Stomach (tissue), 9 donors: ENCODE results near the gene CCNT2. TPM values are rescaled to one million over a fixed set of nuclear protein-coding genes. Genes with fewer than 3 reads are reported as not detected.

ENCODE experiments used
- DNase-seq, 2 donors: peaks; one replicate each; pipeline versions ENCODE4 v3.0.0 to v3.0.0-alpha.2; 2013 to 2019
- H3K27ac ChIP-seq, 5 donors: fragments of 200-600 bp in 4 of 5; sonication (generic) in 4 of 5; one replicate each; pipeline ENCODE4 v1.5.1; 2013 to 2019; ENCODE audit warnings: mild to moderate bottlenecking in 1 of 5, moderate library complexity in 1 of 5
- H3K27me3 ChIP-seq, 3 donors: fragments of 200-600 bp; sonication (generic); one replicate each; pipeline ENCODE4 v1.5.1; 2017 to 2019; ENCODE audit warnings: mixed run types in 1 of 3
- H3K36me3 ChIP-seq, 4 donors: fragments of 200-600 bp; sonication (generic); 1 replicate in 3 of 4; 2 replicates in 1 of 4; pipeline ENCODE4 v1.5.1; 2016 to 2019
- H3K4me1 ChIP-seq, 4 donors: fragments of 200-600 bp; sonication (generic); one replicate each; pipeline ENCODE4 v1.5.1; 2016 to 2019
- H3K4me3 ChIP-seq, 4 donors: fragments of 200-600 bp; sonication (generic) in 3 of 4; one replicate each; pipeline ENCODE4 v1.5.1; 2016 to 2019; ENCODE audit warnings: mild to moderate bottlenecking in 1 of 4
- H3K9me3 ChIP-seq, 4 donors: fragments of 200-600 bp; sonication (generic); one replicate each; pipeline ENCODE4 v1.5.1; 2016 to 2019
- CTCF ChIP-seq, 7 experiments: fragments of 450-650 bp in 4 of 7; fragments of 200-600 bp in 3 of 7; sonication (generic) in 3 of 7; IDR thresholded peaks; one replicate each; pipeline ENCODE4 v1.5.1; 2016 to 2019; ENCODE audit warnings: antibody characterized with exemption in 7 of 7, control low read depth in 2 of 7, mild to moderate bottlenecking in 1 of 7
- EP300 ChIP-seq: sonication (generic); formaldehyde crosslinking; IDR thresholded peaks from one replicate; pipeline ENCODE4 v1.6.1; 2017; ENCODE audit warnings: antibody characterized with exemption
- POLR2A ChIP-seq, 4 donors: fragments of 450-650 bp; IDR thresholded peaks; one replicate each; pipeline ENCODE4 v1.6.1; 2016; ENCODE audit warnings: antibody characterized with exemption in 4 of 4, control low read depth in 2 of 4, mild to moderate bottlenecking in 1 of 4, moderate library complexity in 1 of 4
- POLR2AphosphoS5 ChIP-seq, 3 donors: sonication (generic); formaldehyde crosslinking; IDR thresholded peaks; one replicate each; pipeline ENCODE4 v1.6.1; 2016; ENCODE audit warnings: antibody characterized with exemption in 3 of 3
- WGBS, 5 donors: extraction: QIAGEN DNeasy Blood & Tissue Kit in 3 of 5; methylation state at CpG; one replicate each; pipeline versions ENCODE4 v1.1.5 to v1.1.7; 2013 to 2018; 5-methylcytosine and 5-hydroxymethylcytosine counted together
- intact Hi-C: fragments of 100-400 bp; cut with DNase I; formaldehyde crosslinking; loops from one replicate; pipeline ENCODE4 v1.15.1; 2023; ENCODE audit warnings: low total_unique reads
- polyA plus RNA-seq, 3 donors: library from polyadenylated mRNA; stranded (reverse); fragments of 200-250 nt; gene quantifications; one replicate each; pipeline ENCODE4 v1.2.3, GENCODE V29; 2013
- total RNA-seq, 5 donors: library from RNA; depleted of rRNA; stranded (reverse); fragments of >200 nt; gene quantifications; one replicate each; pipeline versions ENCODE4 v1.1.0 to v1.2.3, GENCODE V29; 2014 to 2016
- donor health status: healthy with polysubstance abuse.
- donor health status: Bipolar disorder and iron deficiency.
- donor health status: healthy.

CCNT2 gene
- total and polyA plus RNA-seq, 8 donors, result 4.4 to 119 (median 17.6) TPM

DNA sequence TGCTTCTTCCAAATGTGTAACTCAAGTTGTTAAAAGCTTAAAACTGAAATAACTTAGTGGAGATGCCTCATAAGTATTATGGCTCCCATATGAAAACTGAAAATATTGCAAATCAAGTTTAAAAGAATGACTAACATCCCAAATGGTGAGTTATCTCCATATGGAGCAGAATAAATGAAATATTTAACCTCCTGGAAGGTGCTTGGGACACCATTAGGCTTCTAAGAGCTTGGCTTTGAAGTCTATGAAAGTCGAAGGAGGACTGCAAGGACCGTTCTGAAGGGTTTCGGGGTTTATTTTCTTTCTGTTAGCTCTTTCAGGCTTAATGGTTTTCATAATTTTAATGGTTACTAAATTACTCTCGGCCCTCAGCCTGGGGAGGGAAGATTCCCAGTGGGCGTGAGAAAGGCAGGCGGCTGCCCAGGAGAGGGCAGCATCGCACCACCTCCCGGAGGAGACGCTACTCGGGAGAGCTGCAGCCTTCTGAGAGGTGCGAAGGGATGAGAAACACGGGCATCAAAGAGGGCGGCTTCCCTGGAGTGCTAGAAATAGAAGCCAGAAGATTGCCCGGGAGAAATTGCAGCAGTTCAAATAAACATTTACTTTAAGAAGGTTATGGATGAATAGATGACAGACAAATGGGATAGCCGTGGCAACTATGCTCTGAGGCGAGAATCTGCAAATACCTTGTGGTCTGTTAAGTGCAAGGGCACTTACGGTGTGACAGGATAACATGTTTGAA is 85.6 kb downstream of the CCNT2 start:
- peaks cover 0 to 11% (median 0%) of the 10 kb centered on the region in 3 donors for H3K27me3 ChIP-seq
- no peak overlapping the region for H3K27ac ChIP-seq
- no peaks in the 10 kb centered on the region for H3K9me3 ChIP-seq
- peak; percentile 80 to 89 for DNase-seq
- no peaks in the 10 kb centered on the region for H3K36me3 ChIP-seq
- peaks cover 0 to 11% (median 5%) of the 10 kb centered on the region in 4 donors for H3K4me1 ChIP-seq
- intact Hi-C loops, result loop anchor here (10.0 kb wide), 1 partner anchor 711 kb away; no protein-coding TSS in a partner anchor
- H3K4me3 ChIP-seq, result no peak overlapping the region
- TF ChIP-seq POLR2A (IDR thresholded peaks at IDR 0.05) (no peak), POLR2AphosphoS5 (IDR thresholded peaks at IDR 0.05) (peak in 1 of 3 donors; percentile 52), EP300 (no peak), CTCF (IDR thresholded peaks at IDR 0.05) (peak in 5 of 7 experiments; percentile 69 to 89 (median 84))
- 7 to 11% (median 8%) methylated on average over 17 of the region's 17 CpGs for WGBS, 5 donors

DNA sequence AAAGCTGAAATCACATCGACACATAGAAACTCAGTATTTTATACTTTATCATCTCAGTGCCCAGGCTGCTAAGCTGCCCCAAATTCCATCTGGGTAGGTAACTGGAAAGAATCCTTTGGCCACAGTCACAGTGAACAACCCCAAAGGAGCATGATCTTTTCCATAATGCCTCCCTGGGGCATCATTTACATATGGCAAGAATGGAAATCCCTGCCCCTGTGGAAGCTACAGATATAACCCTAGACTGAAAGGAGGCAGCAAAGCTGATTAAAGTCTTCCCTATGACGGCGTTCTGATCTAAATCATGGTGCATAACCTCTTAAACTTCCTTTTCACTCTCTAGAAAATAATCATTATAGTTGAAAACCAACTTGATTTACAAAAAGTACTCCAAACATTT is 87.1 kb downstream of the CCNT2 start:
- Histone ChIP-seq H3K4me3 (no peak overlapping the region), H3K27ac (no peak overlapping the region), H3K36me3 (no peaks in the 10 kb centered on the region), H3K4me1 (peaks cover 0 to 11% (median 5%) of the 10 kb centered on the region in 4 donors), H3K9me3 (no peaks in the 10 kb centered on the region), H3K27me3 (peaks cover 0 to 11% (median 0%) of the 10 kb centered on the region in 3 donors)
- intact Hi-C loops, result loop anchor here (10.0 kb wide), 1 partner anchor 709 kb away; no protein-coding TSS in a partner anchor
- no peak for TF ChIP-seq EP300
- no peak for TF ChIP-seq CTCF (IDR thresholded peaks at IDR 0.05)
- no peak for DNase-seq
- 61 to 70% (median 67%) methylated on average over 3 of the region's 3 CpGs for WGBS, 5 donors

Other genes starting within 250 kb of the CCNT2 start
- gene TMEM163, start 199.8 kb upstream of the CCNT2 start, total RNA-seq, result 10 to 100 TPM in 3 of 5 donors, under 1 TPM in 1, not detected in 1; 0.58 to 16.7 (median 13.6) TPM
- 1 to 10 TPM; 2.0 to 3.2 (median 2.6) TPM for gene TMEM163, start 199.8 kb upstream of the CCNT2 start, polyA plus RNA-seq
- gene ACMSD, start 80.2 kb upstream of the CCNT2 start, total RNA-seq, result not detected
- not detected for gene ACMSD, start 80.2 kb upstream of the CCNT2 start, polyA plus RNA-seq
- gene MAP3K19, start 128.6 kb downstream of the CCNT2 start, total RNA-seq, result 1 to 10 TPM in 1 of 5 donors, not detected in 4; 1.1 TPM
- not detected for gene MAP3K19, start 128.6 kb downstream of the CCNT2 start, polyA plus RNA-seq
- gene RAB3GAP1, start 133.5 kb downstream of the CCNT2 start, total RNA-seq, result 100 to 1,000 TPM in 1 of 5 donors, 10 to 100 TPM in 4; 32.1 to 556 (median 53.5) TPM
- gene RAB3GAP1, start 133.5 kb downstream of the CCNT2 start, polyA plus RNA-seq, result 10 to 100 TPM; 14.2 to 20.0 (median 15.9) TPM